H9 (cell line): ENCODE results near the gene KDM2A. TPM values are rescaled to one million over a fixed set of nuclear protein-coding genes. Genes with fewer than 3 reads are reported as not detected.

Experiments
- DNase-seq: peaks from one replicate; pipeline ENCODE4 v3.0.0-alpha.2; 2017
- H2AFZ ChIP-seq: one replicate; pipeline ENCODE4 v1.6.1; 2013; ENCODE audit warnings: mild to moderate bottlenecking, low read length, control low read depth, moderate library complexity
- H2AK5ac ChIP-seq: 2 replicates; pipeline ENCODE4 v1.6.1; 2013; ENCODE audit warnings: low read length, control low read depth, mixed read lengths; ENCODE audit not compliant: insufficient read length
- H2BK120ac ChIP-seq: one replicate; pipeline ENCODE4 v1.6.1; 2013; ENCODE audit warnings: low read depth, mild to moderate bottlenecking, low read length, control low read depth, inconsistent platforms; ENCODE audit not compliant: poor library complexity, severe bottlenecking
- H2BK12ac ChIP-seq: 2 replicates; pipeline ENCODE4 v1.6.1; 2013; ENCODE audit warnings: low read length, control low read depth, mixed read lengths, low read depth; ENCODE audit not compliant: insufficient read length
- H2BK15ac ChIP-seq: 2 replicates; pipeline ENCODE4 v1.6.1; 2013; ENCODE audit warnings: low read depth, low read length, control low read depth
- H2BK20ac ChIP-seq: one replicate; pipeline ENCODE4 v1.6.1; 2013; ENCODE audit warnings: low read depth, mild to moderate bottlenecking, low read length, control low read depth, inconsistent platforms; ENCODE audit not compliant: poor library complexity, severe bottlenecking
- H2BK5ac ChIP-seq: 2 replicates; pipeline ENCODE4 v1.6.1; 2013; ENCODE audit warnings: low read length, control low read depth, mixed read lengths; ENCODE audit not compliant: insufficient read length
- H3K14ac ChIP-seq: 2 replicates; pipeline ENCODE4 v1.6.1; 2013; ENCODE audit warnings: low read length, control low read depth; ENCODE audit not compliant: insufficient read depth
- H3K18ac ChIP-seq: 2 replicates; pipeline ENCODE4 v1.6.1; 2013; ENCODE audit warnings: low read depth, mild to moderate bottlenecking, mixed read lengths, low read length, control low read depth; ENCODE audit not compliant: insufficient read length
- H3K23ac ChIP-seq: 2 replicates; pipeline ENCODE4 v1.6.1; 2013; ENCODE audit warnings: low read length, control low read depth, mixed read lengths, low read depth; ENCODE audit not compliant: insufficient read length
- H3K23me2 ChIP-seq: 2 replicates; pipeline ENCODE4 v1.6.1; 2013; ENCODE audit warnings: low read depth, mild to moderate bottlenecking, mixed read lengths, low read length, control low read depth; ENCODE audit not compliant: insufficient read length, poor library complexity, severe bottlenecking
- H3K27ac ChIP-seq: 2 replicates; pipeline ENCODE4 v1.5.1; 2013; ENCODE audit warnings: low read length, control low read depth, mixed read lengths, low read depth; ENCODE audit not compliant: insufficient read length
- H3K27me3 ChIP-seq: 2 replicates; pipeline ENCODE4 v1.6.1; 2013; ENCODE audit warnings: low read length, control low read depth, inconsistent platforms; ENCODE audit not compliant: insufficient read depth
- H3K4ac ChIP-seq: 2 replicates; pipeline ENCODE4 v1.6.1; 2013; ENCODE audit warnings: low read depth, mild to moderate bottlenecking, control low read depth, inconsistent platforms, low read length, moderate library complexity
- H3K4me1 ChIP-seq: 2 replicates; pipeline ENCODE4 v1.6.1; 2013; ENCODE audit warnings: low read length, control low read depth, inconsistent platforms; ENCODE audit not compliant: insufficient read depth
- H3K4me2 ChIP-seq: 2 replicates; pipeline ENCODE4 v1.6.1; 2013; ENCODE audit warnings: low read length, control low read depth, mixed read lengths; ENCODE audit not compliant: insufficient read length, insufficient read depth
- H3K56ac ChIP-seq: 2 replicates; pipeline ENCODE4 v1.6.1; 2013; ENCODE audit warnings: low read depth, mild to moderate bottlenecking, mixed read lengths, low read length, control low read depth; ENCODE audit not compliant: insufficient read length
- H3K79me1 ChIP-seq: 2 replicates; pipeline ENCODE4 v1.6.1; 2013; ENCODE audit warnings: low read depth, mild to moderate bottlenecking, moderate library complexity, low read length, control low read depth, inconsistent platforms; ENCODE audit not compliant: insufficient read depth, poor library complexity, severe bottlenecking
- H3K79me2 ChIP-seq: 2 replicates; pipeline ENCODE4 v1.6.1; 2013; ENCODE audit warnings: low read length, control low read depth, inconsistent platforms; ENCODE audit not compliant: insufficient read depth
- H3K9ac ChIP-seq: 2 replicates; pipeline ENCODE4 v1.6.1; 2013; ENCODE audit warnings: low read length, control low read depth, mixed read lengths; ENCODE audit not compliant: insufficient read length; ENCODE audit errors: extremely low read depth
- H3K9me3 ChIP-seq: one replicate; pipeline ENCODE4 v1.6.1; 2013; ENCODE audit warnings: low read depth, low read length, inconsistent platforms; ENCODE audit not compliant: control insufficient read depth
- H3T11ph ChIP-seq: one replicate; pipeline ENCODE4 v1.6.1; 2013; ENCODE audit warnings: mild to moderate bottlenecking, low read length, control low read depth, inconsistent platforms
- H4K20me1 ChIP-seq: one replicate; pipeline ENCODE4 v1.6.1; 2013; ENCODE audit not compliant: control insufficient read depth, insufficient read length, insufficient read depth
- H4K5ac ChIP-seq: 2 replicates; pipeline ENCODE4 v1.6.1; 2013; ENCODE audit warnings: low read depth, mild to moderate bottlenecking, mixed read lengths, low read length, control low read depth; ENCODE audit not compliant: insufficient read length
- H4K8ac ChIP-seq: replicated peaks from 2 replicates; pipeline ENCODE4 v1.6.1; 2013; ENCODE audit warnings: low read length, control low read depth, mixed read lengths, low read depth; ENCODE audit not compliant: insufficient read length
- H4K91ac ChIP-seq: 2 replicates; pipeline ENCODE4 v1.6.1; 2013; ENCODE audit warnings: low read depth, mild to moderate bottlenecking, moderate library complexity, mixed read lengths, low read length, control low read depth; ENCODE audit not compliant: insufficient read length
- H3K27ac Mint-ChIP-seq, 3 experiments: 2 replicates in 2 of 3; 3 replicates in 1 of 3; pipeline ENCODE4 v1.8.0; 2020 to 2021; ENCODE audit warnings: mixed read lengths in 3 of 3, mild to moderate bottlenecking in 1 of 3, moderate library complexity in 1 of 3
- H3K27me3 Mint-ChIP-seq: 2 replicates; pipeline ENCODE4 v1.8.0; 2021; ENCODE audit warnings: low read depth, mild to moderate bottlenecking, moderate library complexity, mixed read lengths
- H3K36me3 Mint-ChIP-seq, 3 experiments: 2 replicates in 2 of 3; 3 replicates in 1 of 3; pipeline ENCODE4 v1.8.0; 2020 to 2021; ENCODE audit warnings: low read depth in 3 of 3, mixed read lengths in 3 of 3; ENCODE audit not compliant: insufficient read depth in 1 of 3
- H3K4me1 Mint-ChIP-seq, 2 experiments: 2 replicates each; pipeline ENCODE4 v1.8.0; 2020; ENCODE audit warnings: mixed read lengths in 2 of 2
- H3K4me3 Mint-ChIP-seq, 2 experiments: 2 replicates in 1 of 2; 3 replicates in 1 of 2; pipeline ENCODE4 v1.8.0; 2020 to 2021; ENCODE audit warnings: mild to moderate bottlenecking in 2 of 2, mixed read lengths in 2 of 2, moderate library complexity in 1 of 2
- H3K9me3 Mint-ChIP-seq, 2 experiments: 2 replicates in 1 of 2; 3 replicates in 1 of 2; pipeline ENCODE4 v1.8.0; 2020; ENCODE audit warnings: mild to moderate bottlenecking in 2 of 2, mixed read lengths in 2 of 2, moderate library complexity in 1 of 2
- CTCF ChIP-seq: fragments of 200-600 bp; sonication (generic); conservative IDR thresholded peaks from 3 replicates; pipeline ENCODE4 v1.8.0; 2021; ENCODE audit warnings: antibody characterized with exemption, mild to moderate bottlenecking
- WGBS: extraction: QIAGEN DNeasy Blood & Tissue Kit; methylation state at CpG from one replicate; pipeline ENCODE4 v1.1.7; 2013; ENCODE audit warnings: missing lambda C conversion rate, low lambda C conversion rate, mixed read lengths; ENCODE audit not compliant: insufficient read length; ENCODE audit errors: extremely low coverage; 5-methylcytosine and 5-hydroxymethylcytosine counted together
- total RNA-seq: library from RNA; stranded (reverse); gene quantifications from 2 replicates; pipeline ENCODE4 v1.2.1, GENCODE V29; 2021

KDM2A gene
- total RNA-seq, 1 experiment from 2014 or later = 85.9 TPM

- Histone ChIP-seq H3T11ph (no peak overlapping the region), H3K4me1 (peaks cover 4% of the 10 kb centered on the region; the same call in 1 of the 2 replicates), H3K14ac (no peak overlapping the region), H3K79me2 (no peaks in the 10 kb centered on the region), H4K91ac (no peak overlapping the region), H4K20me1 (no peaks in the 10 kb centered on the region), H2BK20ac (no peak overlapping the region), H2BK120ac (no peak overlapping the region), H2BK12ac (no peak overlapping the region), H2BK15ac (no peak overlapping the region), H3K4me2 (no peak overlapping the region), H3K23ac (no peak overlapping the region), H3K27ac (no peak overlapping the region), H2AK5ac (no peak overlapping the region), H2AFZ (no peak overlapping the region), H4K8ac (no peak overlapping the region), H3K18ac (no peak overlapping the region), H4K5ac (no peak overlapping the region), H3K23me2 (peaks cover 6% of the 10 kb centered on the region), H3K27me3 (no peaks in the 10 kb centered on the region), H3K9ac (no peak overlapping the region), H2BK5ac (no peak overlapping the region), H3K79me1 (no peaks in the 10 kb centered on the region), H3K4ac (no peak overlapping the region), H3K9me3 (no peaks in the 10 kb centered on the region), H3K56ac (no peak overlapping the region)
- Mint-ChIP-seq H3K27ac (no peak overlapping the region), H3K4me1 (peaks cover 16 to 17% of the 10 kb centered on the region in 2 experiments), H3K9me3 (peaks cover 7 to 10% of the 10 kb centered on the region in 2 experiments; a peak in 3 of 5 replicates), H3K36me3 (peaks cover 20 to 45% (median 27%) of the 10 kb centered on the region in 3 experiments), H3K4me3 (peak overlapping the region; percentile 60 to 90; a peak in 2 of 5 replicates), H3K27me3 (peaks cover 2% of the 10 kb centered on the region; the same call in 1 of the 2 replicates)
- TF ChIP-seq CTCF = no peak
- no peak for DNase-seq
- no CpG with 5 or more reads among the region's 7 CpGs for WGBS
These were observed 171.7 kb downstream of the KDM2A start for GRCh38 chr11:67290801-67291200.
